Stomach (tissue), 4 donors: ENCODE results near the gene CDC14B.

Source experiments
- POLR2A ChIP-seq, 4 donors: fragments of 450-650 bp; IDR thresholded peaks; one replicate each; pipeline ENCODE4 v1.6.1; 2016; ENCODE audit warnings: antibody characterized with exemption in 4 of 4, control low read depth in 2 of 4, mild to moderate bottlenecking in 1 of 4, moderate library complexity in 1 of 4
- POLR2AphosphoS5 ChIP-seq, 3 donors: sonication (generic); formaldehyde crosslinking; IDR thresholded peaks; one replicate each; pipeline ENCODE4 v1.6.1; 2016; ENCODE audit warnings: antibody characterized with exemption in 3 of 3
- TF ChIP-seq, protein P1 (sequence below), 7 experiments: fragments of 450-650 bp in 4 of 7; fragments of 200-600 bp in 3 of 7; sonication (generic) in 3 of 7; IDR thresholded peaks; one replicate each; pipeline ENCODE4 v1.5.1; 2016 to 2019; ENCODE audit warnings: antibody characterized with exemption in 7 of 7, control low read depth in 2 of 7, mild to moderate bottlenecking in 1 of 7

DNA sequence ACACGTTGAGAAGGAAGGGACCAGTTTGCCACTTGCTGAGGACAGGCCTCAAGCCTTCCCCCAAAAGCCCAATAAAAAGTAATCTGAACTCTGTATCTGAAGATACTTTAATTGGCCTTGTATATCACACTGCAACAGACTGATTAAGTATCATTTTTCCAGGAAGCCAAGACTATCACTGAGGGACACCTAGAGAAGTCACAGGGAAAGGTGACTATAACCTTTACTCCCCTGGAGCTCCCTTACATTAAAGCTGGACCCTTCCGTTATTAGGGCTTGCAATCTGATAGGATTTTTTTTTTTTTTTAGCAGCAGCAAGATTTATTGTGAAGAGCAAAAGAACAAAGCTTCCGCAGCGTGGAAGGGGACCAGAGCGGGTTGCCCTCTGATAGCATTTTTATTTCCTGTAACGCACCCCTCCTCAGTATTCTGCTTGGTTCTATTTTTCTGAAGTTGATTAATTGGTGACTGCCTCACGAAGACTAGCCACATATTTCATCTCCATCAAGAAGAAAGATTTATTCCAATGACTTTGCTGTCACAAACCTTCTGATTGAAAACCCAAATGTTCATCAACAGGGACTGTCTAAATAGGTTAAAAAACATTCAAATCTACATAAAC, 2.7 kb downstream of the CDC14B start:
- TF ChIP-seq, protein P1, sequence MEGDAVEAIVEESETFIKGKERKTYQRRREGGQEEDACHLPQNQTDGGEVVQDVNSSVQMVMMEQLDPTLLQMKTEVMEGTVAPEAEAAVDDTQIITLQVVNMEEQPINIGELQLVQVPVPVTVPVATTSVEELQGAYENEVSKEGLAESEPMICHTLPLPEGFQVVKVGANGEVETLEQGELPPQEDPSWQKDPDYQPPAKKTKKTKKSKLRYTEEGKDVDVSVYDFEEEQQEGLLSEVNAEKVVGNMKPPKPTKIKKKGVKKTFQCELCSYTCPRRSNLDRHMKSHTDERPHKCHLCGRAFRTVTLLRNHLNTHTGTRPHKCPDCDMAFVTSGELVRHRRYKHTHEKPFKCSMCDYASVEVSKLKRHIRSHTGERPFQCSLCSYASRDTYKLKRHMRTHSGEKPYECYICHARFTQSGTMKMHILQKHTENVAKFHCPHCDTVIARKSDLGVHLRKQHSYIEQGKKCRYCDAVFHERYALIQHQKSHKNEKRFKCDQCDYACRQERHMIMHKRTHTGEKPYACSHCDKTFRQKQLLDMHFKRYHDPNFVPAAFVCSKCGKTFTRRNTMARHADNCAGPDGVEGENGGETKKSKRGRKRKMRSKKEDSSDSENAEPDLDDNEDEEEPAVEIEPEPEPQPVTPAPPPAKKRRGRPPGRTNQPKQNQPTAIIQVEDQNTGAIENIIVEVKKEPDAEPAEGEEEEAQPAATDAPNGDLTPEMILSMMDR (IDR thresholded peaks at IDR 0.05) = no peak
- no peak for TF ChIP-seq POLR2AphosphoS5 (IDR thresholded peaks at IDR 0.05)
- TF ChIP-seq POLR2A (IDR thresholded peaks at IDR 0.05) = no peak
